WERI-Rb-1 (cell line): ENCODE measurements around the gene KAZN.
"Not testable (repeated sequence)": the region's sequence is repeated elsewhere in the genome, so short reads cannot be mapped to it uniquely, and the experiment has no call there.

Experiments used
- DNase-seq: peaks from one replicate; pipeline ENCODE4 v3.0.0-alpha.2; 2020
- H3K27ac ChIP-seq: fragments of 250-450 bp; sonication (Bioruptor Pico); 2 replicates; pipeline ENCODE4 v1.5.1; 2020; ENCODE audit warnings: mild to moderate bottlenecking, moderate library complexity
- H3K27me3 ChIP-seq: fragments of 250-450 bp; sonication (Bioruptor Pico); 2 replicates; pipeline ENCODE4 v1.5.1; 2021; ENCODE audit warnings: mild to moderate bottlenecking, low read depth, moderate library complexity; ENCODE audit not compliant: insufficient read depth, severe bottlenecking
- H3K36me3 ChIP-seq: fragments of 250-450 bp; sonication (Bioruptor Pico); 2 replicates; pipeline ENCODE4 v1.5.1; 2020; ENCODE audit warnings: mild to moderate bottlenecking, moderate library complexity
- H3K4me3 ChIP-seq: 2 replicates; pipeline ENCODE4 v1.5.1; 2011; ENCODE audit warnings: low read depth, mild to moderate bottlenecking, control low read depth, low read length
- H3K9me3 ChIP-seq: fragments of 250-450 bp; sonication (Bioruptor Pico); 2 replicates; pipeline ENCODE4 v1.5.1; 2021; ENCODE audit warnings: mild to moderate bottlenecking, moderate library complexity; ENCODE audit not compliant: severe bottlenecking
- TF ChIP-seq, protein P1 (sequence below): IDR thresholded peaks from 2 replicates; pipeline ENCODE4 v1.5.1; 2011; ENCODE audit warnings: low read depth, mild to moderate bottlenecking, control low read depth, inconsistent platforms, low read length

Gene KAZN

DNA sequence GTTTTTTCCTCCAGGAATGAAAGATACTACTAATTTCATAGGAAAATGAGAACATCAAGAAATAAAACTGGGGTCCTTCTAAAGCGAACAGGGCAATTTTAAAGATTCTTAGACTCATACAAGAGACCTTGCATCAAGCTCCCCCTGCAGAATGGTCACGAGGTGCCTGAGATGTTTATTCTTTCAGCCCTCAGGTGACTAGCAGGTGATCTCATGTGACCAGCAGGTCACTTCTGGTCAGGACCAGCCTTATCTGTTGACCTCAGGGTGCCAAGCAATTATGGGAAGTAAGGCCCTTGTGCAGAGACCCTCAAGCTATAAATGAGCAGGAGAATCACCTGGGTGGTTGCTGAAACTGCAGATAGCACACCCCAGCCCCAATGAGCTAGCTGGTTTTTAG, 534.5 kb downstream of the KAZN start:
- Histone ChIP-seq H3K4me3 (no peak overlapping the region), H3K27me3 (no peaks in the 10 kb centered on the region), H3K27ac (no peak overlapping the region), H3K9me3 (no peaks in the 10 kb centered on the region), H3K36me3 (no peaks in the 10 kb centered on the region)
- DNase-seq, result no peak
- TF ChIP-seq, protein P1, sequence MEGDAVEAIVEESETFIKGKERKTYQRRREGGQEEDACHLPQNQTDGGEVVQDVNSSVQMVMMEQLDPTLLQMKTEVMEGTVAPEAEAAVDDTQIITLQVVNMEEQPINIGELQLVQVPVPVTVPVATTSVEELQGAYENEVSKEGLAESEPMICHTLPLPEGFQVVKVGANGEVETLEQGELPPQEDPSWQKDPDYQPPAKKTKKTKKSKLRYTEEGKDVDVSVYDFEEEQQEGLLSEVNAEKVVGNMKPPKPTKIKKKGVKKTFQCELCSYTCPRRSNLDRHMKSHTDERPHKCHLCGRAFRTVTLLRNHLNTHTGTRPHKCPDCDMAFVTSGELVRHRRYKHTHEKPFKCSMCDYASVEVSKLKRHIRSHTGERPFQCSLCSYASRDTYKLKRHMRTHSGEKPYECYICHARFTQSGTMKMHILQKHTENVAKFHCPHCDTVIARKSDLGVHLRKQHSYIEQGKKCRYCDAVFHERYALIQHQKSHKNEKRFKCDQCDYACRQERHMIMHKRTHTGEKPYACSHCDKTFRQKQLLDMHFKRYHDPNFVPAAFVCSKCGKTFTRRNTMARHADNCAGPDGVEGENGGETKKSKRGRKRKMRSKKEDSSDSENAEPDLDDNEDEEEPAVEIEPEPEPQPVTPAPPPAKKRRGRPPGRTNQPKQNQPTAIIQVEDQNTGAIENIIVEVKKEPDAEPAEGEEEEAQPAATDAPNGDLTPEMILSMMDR, result no peak

DNA sequence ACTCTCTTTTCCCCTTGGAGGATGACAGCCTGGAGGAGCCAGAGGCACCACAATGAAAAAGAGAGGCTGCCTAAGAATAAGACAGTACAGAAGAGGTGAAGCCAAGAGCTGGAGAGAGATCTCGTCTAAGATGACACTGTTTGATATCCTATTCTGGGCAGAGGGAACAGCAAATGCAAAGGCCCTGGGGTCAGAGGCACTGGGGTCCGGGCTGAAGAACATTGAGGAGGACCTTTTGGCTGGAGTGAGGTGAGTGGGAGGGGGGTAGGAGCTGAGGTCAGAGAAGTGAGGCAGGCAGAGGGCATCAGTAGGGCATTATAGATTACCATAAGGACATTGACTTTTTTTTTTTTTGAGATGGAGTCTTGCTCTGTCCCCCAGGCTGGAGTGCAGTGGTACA, 535.8 kb downstream of the KAZN start:
- no peaks in the 10 kb centered on the region for H3K27me3 ChIP-seq
- DNase-seq, result no peak

DNA sequence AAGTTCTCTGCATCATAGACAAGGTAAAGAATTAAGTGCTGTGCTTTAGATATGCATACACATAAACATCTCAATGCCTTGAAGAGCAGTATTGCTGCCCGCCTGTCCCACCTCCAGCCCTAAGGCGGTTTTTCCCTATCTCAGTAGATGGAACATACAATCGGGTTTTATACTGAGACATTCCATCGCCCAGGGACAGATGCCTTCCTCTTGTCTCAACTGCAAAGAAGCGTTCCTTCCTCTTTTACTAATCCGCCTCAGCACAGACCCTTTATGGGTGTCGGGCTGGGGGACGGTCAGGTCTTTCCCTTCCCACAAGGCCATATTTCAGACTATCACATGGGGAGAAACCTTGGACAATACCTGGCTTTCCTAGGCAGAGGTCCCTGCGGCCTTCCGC, 537.1 kb downstream of the KAZN start:
- not testable (repeated sequence) for H3K36me3 ChIP-seq, H3K4me3 ChIP-seq, DNase-seq, H3K27ac ChIP-seq, H3K9me3 ChIP-seq, H3K27me3 ChIP-seq

More for the DNA sequence above, 535.8 kb downstream of the KAZN start:
- H3K36me3 ChIP-seq, result no peaks in the 10 kb centered on the region
- H3K4me3 ChIP-seq, result no peak overlapping the region
- TF ChIP-seq, protein P1, result no peak
- no peak overlapping the region for H3K27ac ChIP-seq
- no peaks in the 10 kb centered on the region for H3K9me3 ChIP-seq

DNA sequence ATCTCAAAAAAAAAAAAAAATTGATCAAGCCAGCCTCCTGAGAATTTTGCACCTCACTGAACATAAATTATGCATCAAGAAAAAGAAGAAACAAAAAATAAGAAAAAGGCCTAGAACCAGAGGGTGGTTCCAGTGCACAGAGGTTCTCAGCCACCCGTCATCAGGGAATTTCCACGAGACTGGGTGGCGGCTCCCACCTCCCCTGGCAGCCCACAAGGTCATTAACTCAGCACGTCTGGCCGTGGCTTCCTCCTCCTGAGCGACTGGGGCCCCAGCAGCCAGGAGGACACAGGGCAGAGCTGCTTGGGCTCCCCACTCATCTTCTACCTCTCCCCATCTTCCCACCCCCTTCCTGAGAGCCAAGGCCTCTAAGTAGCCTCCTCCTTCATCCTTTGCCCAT, 539.3 kb downstream of the KAZN start:
- no peak overlapping the region for H3K27ac ChIP-seq
- peaks cover 3% of the 10 kb centered on the region for H3K9me3 ChIP-seq
- H3K36me3 ChIP-seq, result no peaks in the 10 kb centered on the region
- no peak overlapping the region for H3K4me3 ChIP-seq
- no peaks in the 10 kb centered on the region for H3K27me3 ChIP-seq
- TF ChIP-seq, protein P1, result no peak
- DNase-seq, result no peak

DNA sequence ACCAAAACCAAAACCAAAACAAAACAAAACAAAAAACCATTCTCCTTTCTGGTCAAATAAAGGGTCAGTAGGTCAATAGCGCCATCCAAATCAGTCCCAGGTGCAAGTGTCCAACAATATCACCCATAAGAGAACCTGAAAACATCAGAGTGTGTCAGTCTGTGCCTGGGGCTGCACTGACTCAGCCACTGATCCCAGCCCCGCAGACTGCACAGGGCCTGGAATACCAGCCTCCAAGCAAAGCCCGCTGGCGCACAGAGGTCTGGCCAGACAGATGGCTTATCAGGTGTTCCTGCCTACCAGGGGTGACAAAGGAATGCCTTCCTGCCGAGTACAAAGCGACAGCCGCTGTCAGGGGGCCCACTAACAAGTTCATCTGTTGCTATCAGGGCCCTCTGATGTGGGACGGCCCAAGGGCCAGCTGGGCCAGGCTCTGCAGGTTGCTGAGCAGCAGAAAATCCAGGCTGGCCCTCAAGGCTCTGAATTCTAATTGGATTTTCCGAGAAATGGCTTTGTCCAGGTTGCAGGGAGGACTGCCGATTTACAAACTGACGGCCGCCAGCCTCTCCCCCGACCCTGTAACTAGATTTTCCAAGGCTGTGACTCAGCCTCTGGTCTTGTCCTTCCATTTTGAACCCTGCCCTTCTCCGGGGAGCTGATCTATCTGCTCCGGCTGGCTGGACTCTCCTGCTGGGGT, 541.3 kb downstream of the KAZN start:
- no peaks in the 10 kb centered on the region for H3K27me3 ChIP-seq
- peak; percentile 97 for DNase-seq
- TF ChIP-seq, protein P1, result no peak
- no peaks in the 10 kb centered on the region for H3K36me3 ChIP-seq
- H3K27ac ChIP-seq, result peak overlapping the region; percentile 91
- peaks cover 9% of the 10 kb centered on the region for H3K9me3 ChIP-seq
- peak overlapping the region; percentile 20 for H3K4me3 ChIP-seq

DNA sequence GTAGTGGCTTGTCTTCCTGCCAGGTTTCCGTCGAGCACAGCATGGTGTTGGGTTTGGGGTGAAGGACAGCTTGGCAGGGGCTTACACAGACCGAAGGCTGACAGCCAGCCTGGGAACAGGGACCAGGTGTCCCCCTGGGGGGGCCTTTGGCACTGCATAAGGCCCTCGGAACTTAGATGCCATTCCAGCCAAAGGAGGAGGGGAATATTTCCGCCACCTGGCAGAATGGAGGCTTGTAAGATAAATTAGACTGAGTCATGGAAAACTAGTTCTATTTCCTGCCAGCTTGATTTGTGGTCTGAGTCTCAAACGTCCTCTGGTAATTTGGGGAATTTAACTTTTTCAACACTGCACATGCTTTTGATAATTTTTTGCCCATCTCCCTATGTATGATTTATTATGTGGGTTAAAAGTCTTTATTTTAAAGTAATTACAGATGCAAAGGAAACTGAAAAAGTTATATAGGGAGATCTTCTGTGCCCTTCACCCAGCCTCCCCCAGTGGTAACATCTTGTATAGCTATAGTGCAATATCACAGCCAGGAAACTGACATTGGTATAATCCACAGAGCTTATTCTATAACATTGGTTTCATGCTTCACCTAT, 543.6 kb downstream of the KAZN start:
- TF ChIP-seq, protein P1, result no peak
- Histone ChIP-seq H3K27me3 (no peaks in the 10 kb centered on the region), H3K4me3 (no peak overlapping the region), H3K9me3 (peaks cover 9% of the 10 kb centered on the region), H3K36me3 (no peaks in the 10 kb centered on the region), H3K27ac (no peak overlapping the region)
- no peak for DNase-seq
